K562 (cell line): ENCODE data around the gene FUT6. TPM values are rescaled to one million over a fixed set of nuclear protein-coding genes. Genes with fewer than 3 reads are reported as not detected.

Experiments used
- BRCA1 ChIP-seq, 2 experiments: fragments of 450-650 bp in 1 of 2; sonication (generic) in 1 of 2; formaldehyde crosslinking in 1 of 2; IDR thresholded peaks; 2 replicates each; pipeline versions ENCODE4 v1.5.0 to v1.6.1; 2017 to 2020; ENCODE audit warnings: mild to moderate bottlenecking in 1 of 2, missing genetic modification reagents in 1 of 2
- CBFB ChIP-seq: sonication (generic); formaldehyde crosslinking; IDR thresholded peaks from 2 replicates; pipeline ENCODE4 v1.4.0; 2020; ENCODE audit warnings: mild to moderate bottlenecking, missing genetic modification reagents
- FOS ChIP-seq: IDR thresholded peaks from 3 replicates; pipeline ENCODE4 v1.6.1; 2011; ENCODE audit not compliant: insufficient read length; ENCODE audit errors: extremely low read depth
- FOXA1 ChIP-seq: fragments of 450-650 bp; IDR thresholded peaks from 2 replicates; pipeline ENCODE4 v1.6.1; 2016; ENCODE audit warnings: mild to moderate bottlenecking, borderline replicate concordance
- GATA2 ChIP-seq: sonication (generic); formaldehyde crosslinking; IDR thresholded peaks from 2 replicates; pipeline ENCODE4 v1.4.0; 2020; ENCODE audit warnings: mild to moderate bottlenecking, missing genetic modification reagents
- HCFC1 ChIP-seq: IDR thresholded peaks from 2 replicates; pipeline ENCODE4 v1.6.1; 2012; ENCODE audit warnings: low read depth, low read length, improper control_type of control experiment
- HEY1 ChIP-seq: fragments of 250-450 bp; sonication (Bioruptor Pico); IDR thresholded peaks from 2 replicates; pipeline ENCODE4 v1.5.0; 2020; ENCODE audit warnings: mild to moderate bottlenecking, moderate library complexity, borderline replicate concordance
- HNRNPUL1 ChIP-seq: fragments of 200-400 bp; formaldehyde crosslinking; IDR thresholded peaks from 2 replicates; pipeline ENCODE4 v1.6.1; 2017; ENCODE audit warnings: low read length
- MYBL2 ChIP-seq, 2 experiments: fragments of 450-650 bp in 1 of 2; sonication (generic) in 1 of 2; formaldehyde crosslinking in 1 of 2; IDR thresholded peaks; 2 replicates each; pipeline versions ENCODE4 v1.6.1 to v1.8.1; 2017 to 2022; ENCODE audit warnings: borderline replicate concordance in 1 of 2, inconsistent platforms in 1 of 2, low read depth in 1 of 2, mild to moderate bottlenecking in 1 of 2, missing genetic modification reagents in 1 of 2, moderate library complexity in 1 of 2
- NFE2 ChIP-seq: IDR thresholded peaks from 2 replicates; pipeline ENCODE4 v1.6.1; 2014; ENCODE audit warnings: antibody characterized with exemption, low read depth
- NR2F6 ChIP-seq: fragments of 450-650 bp; formaldehyde crosslinking; IDR thresholded peaks from 2 replicates; pipeline ENCODE4 v1.4.0; 2020; ENCODE audit warnings: mild to moderate bottlenecking
- PHTF2 ChIP-seq: fragments of 250-450 bp; sonication (Bioruptor Pico); IDR thresholded peaks from 2 replicates; pipeline ENCODE4 v1.5.0; 2021; ENCODE audit warnings: mild to moderate bottlenecking
- SMARCB1 ChIP-seq: IDR thresholded peaks from 2 replicates; pipeline ENCODE4 v1.6.1; 2011; ENCODE audit warnings: improper control_type of control experiment, low read depth; ENCODE audit not compliant: insufficient read length
- STAG1 ChIP-seq: sonication (generic); formaldehyde crosslinking; IDR thresholded peaks from 2 replicates; pipeline ENCODE4 v1.5.0; 2020; ENCODE audit warnings: missing genetic modification reagents, borderline replicate concordance
- THAP7 ChIP-seq: fragments of 250-450 bp; sonication (Bioruptor Pico); IDR thresholded peaks from 2 replicates; pipeline ENCODE4 v1.5.0; 2021
- THRAP3 ChIP-seq: fragments of 450-650 bp; IDR thresholded peaks from 2 replicates; pipeline ENCODE4 v1.6.1; 2016; ENCODE audit warnings: mild to moderate bottlenecking, inconsistent platforms, borderline replicate concordance
- ZBTB2 ChIP-seq: fragments of 450-650 bp; IDR thresholded peaks from 2 replicates; pipeline ENCODE4 v1.6.1; 2016; ENCODE audit warnings: antibody characterized with exemption
- ZNF609 ChIP-seq: sonication (generic); formaldehyde crosslinking; IDR thresholded peaks from 2 replicates; pipeline ENCODE4 v1.8.1; 2023; ENCODE audit warnings: missing genetic modification reagents, mild to moderate bottlenecking, borderline replicate concordance
- polyA plus RNA-seq, 8 experiments: library from polyadenylated mRNA; depleted of rRNA in 4 of 8; stranded (reverse) in 5 of 8; unstranded in 3 of 8; fragments of >200 nt; fragmentation: Nextera tagmentation in 2 of 8; fragmentation: Illumina TruSeq in 1 of 8; extraction: Ambion mirVana in 2 of 8; extraction: Trizol in 1 of 8; gene quantifications; 2 replicates each; pipeline versions ENCODE4 v1.2.1 to v1.2.3, GENCODE V29; 2011 to 2014; ENCODE audit warnings: inconsistent platforms in 1 of 8, missing spikeins in 1 of 8
- total RNA-seq, 7 experiments: library from RNA; depleted of rRNA in 6 of 7; stranded (reverse); fragments of >200 nt in 6 of 7; fragmentation: Illumina TruSeq in 2 of 7; extraction: Trizol in 2 of 7; gene quantifications; 2 replicates each; pipeline versions ENCODE4 v1.2.1 to v1.2.3, GENCODE V29; 2011 to 2021; ENCODE audit warnings: low replicate concordance in 1 of 7

Gene FUT6
- total and polyA plus RNA-seq, 9 of the 15 experiments (the other 6 are each of a cell fraction or from before 2014, with no cell fraction given), result 0.04 TPM; not detected in 8

DNA sequence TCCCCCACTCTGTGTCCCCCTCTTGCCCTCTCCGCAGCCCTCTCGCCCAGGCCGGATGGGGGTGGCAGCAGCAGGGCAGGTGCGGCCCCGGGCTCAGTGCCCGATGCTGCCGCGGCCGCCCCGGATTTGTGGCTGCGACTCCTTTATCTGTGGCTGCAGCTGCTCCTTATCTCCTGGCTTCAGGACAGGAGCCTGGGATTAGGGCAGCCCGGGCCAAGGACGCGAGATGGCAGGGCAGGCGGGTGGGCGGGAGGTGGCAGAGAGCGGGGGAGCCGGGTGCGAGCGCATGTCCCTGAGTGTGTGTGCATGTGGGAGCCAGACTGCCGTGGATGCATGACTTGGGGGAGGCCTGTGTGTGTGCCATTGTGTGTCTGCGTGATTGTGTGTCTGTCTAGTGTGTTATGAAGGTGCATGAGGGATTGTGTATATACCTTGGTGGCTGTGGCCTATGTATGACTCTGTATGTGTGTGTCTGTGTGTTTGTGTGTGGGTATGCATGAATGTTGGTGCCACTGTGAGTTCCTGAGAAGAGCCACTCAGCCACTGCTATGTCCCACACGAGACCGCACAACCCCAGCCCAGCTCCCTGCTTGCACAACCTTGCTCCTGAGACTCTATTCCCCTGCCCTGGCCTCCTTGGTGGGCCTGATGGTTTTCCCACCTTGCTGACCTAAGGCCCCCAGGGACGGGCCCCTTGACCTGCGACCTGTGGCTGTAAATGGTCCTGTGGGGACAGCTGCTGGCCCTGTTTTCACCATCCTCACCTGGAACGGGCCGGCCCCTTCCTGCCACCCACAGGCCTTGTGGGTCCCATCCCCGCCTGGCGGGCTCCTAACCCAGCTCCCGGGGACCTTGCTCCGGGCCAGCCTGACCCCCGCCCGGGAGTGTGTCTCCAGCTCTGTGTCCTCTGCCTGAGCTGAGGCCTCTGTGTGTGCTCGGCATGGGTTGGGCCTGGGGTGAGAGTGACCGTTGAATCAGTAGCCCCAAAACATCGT, 40.0 kb downstream of the FUT6 start (continued):
- no peak for TF ChIP-seq MYBL2 (IDR thresholded peaks at IDR 0.05; ENCODE audit: low read depth)
- TF ChIP-seq MYBL2 (CRISPR knock-in tag; IDR thresholded peaks at IDR 0.05; ENCODE audit: borderline replicate concordance), result no peak
- TF ChIP-seq THRAP3, result no peak
- TF ChIP-seq FOS, result no peak
- no peak for TF ChIP-seq STAG1 (CRISPR knock-in tag)
- TF ChIP-seq BRCA1 (IDR thresholded peaks at IDR 0.05), result no peak
- no peak for TF ChIP-seq BRCA1 (CRISPR knock-in tag; IDR thresholded peaks at IDR 0.05)
- no peak for TF ChIP-seq CBFB
- TF ChIP-seq ZBTB2, result peak; percentile 89
- no peak for TF ChIP-seq NR2F6
- peak; percentile 99 for TF ChIP-seq GATA2
- no peak for TF ChIP-seq NFE2
- no peak for TF ChIP-seq FOXA1
- no peak for TF ChIP-seq HNRNPUL1
- TF ChIP-seq THAP7 (CRISPR knock-in tag), result no peak
- TF ChIP-seq ZNF609 (CRISPR knock-in tag), result 0 out of 2 replicates have a peak, but pooled peaks have one; percentile 56
- TF ChIP-seq HEY1, result peak; percentile 89; the same call in 1 of the 2 replicates
- no peak for TF ChIP-seq PHTF2 (CRISPR knock-in tag)
- no peak for TF ChIP-seq HCFC1
- no peak for TF ChIP-seq SMARCB1
